HG03045 (cell line): ENCODE data around the gene GPX5.
"Not testable (repeated sequence)": the region's sequence is repeated elsewhere in the genome, so short reads cannot be mapped to it uniquely, and the experiment has no call there.

Source experiments
- ATAC-seq: cut with Tn5 transposase; IDR thresholded peaks from one replicate; pipeline ENCODE4 v1.9.1; 2021; ENCODE audit warnings: mild to moderate bottlenecking, moderate library complexity; ENCODE audit not compliant: unreplicated experiment

The GPX5 gene

GRCh38 chr6:28525496-28526039, at the start of gene GPX5:
Gene GPX5, plus strand, starts transcription at chr6:28525881. Its CDS starts 133 bp downstream, at chr6:28526014.
- no peak for ATAC-seq

GRCh38 chr6:28478518-28478917, 47.2 kb upstream of the GPX5 start:
- no peak for ATAC-seq

GRCh38 chr6:28480253-28480932, 45.3 kb upstream of the GPX5 start:
- ATAC-seq, result no peak

- no peak for ATAC-seq
Observed at GRCh38 chr6:28485482-28485881, 40.2 kb upstream of the GPX5 start.

- ATAC-seq, result no peak
Observed at GRCh38 chr6:28486533-28486932, 39.1 kb upstream of the GPX5 start.

- no peak for ATAC-seq
Observed at GRCh38 chr6:28486988-28487742, 38.5 kb upstream of the GPX5 start.

- ATAC-seq, result no peak
Observed at GRCh38 chr6:28488916-28489365, 36.7 kb upstream of the GPX5 start.

- ATAC-seq, result peak; percentile 66
Observed at GRCh38 chr6:28489366-28490204, 36.1 kb upstream of the GPX5 start.

GRCh38 chr6:28490205-28490890, 35.3 kb upstream of the GPX5 start:
- peak; percentile 20 for ATAC-seq

- ATAC-seq, result no peak
Observed at GRCh38 chr6:28491984-28492317, 33.7 kb upstream of the GPX5 start.

GRCh38 chr6:28496099-28496779, 29.4 kb upstream of the GPX5 start:
- ATAC-seq, result no peak

- no peak for ATAC-seq
Observed at GRCh38 chr6:28497306-28497705, 28.4 kb upstream of the GPX5 start.

GRCh38 chr6:28497893-28498292, 27.8 kb upstream of the GPX5 start:
- no peak for ATAC-seq

- no peak for ATAC-seq
Observed at GRCh38 chr6:28501259-28501658, 24.4 kb upstream of the GPX5 start.

GRCh38 chr6:28502136-28502535, 23.5 kb upstream of the GPX5 start:
- not testable (repeated sequence) for ATAC-seq

GRCh38 chr6:28502709-28503305, 22.9 kb upstream of the GPX5 start:
- ATAC-seq, result not testable (repeated sequence)

- no peak for ATAC-seq
Observed at GRCh38 chr6:28505733-28506132, 19.9 kb upstream of the GPX5 start.

- no peak for ATAC-seq
Observed at GRCh38 chr6:28506807-28507475, 18.7 kb upstream of the GPX5 start.

- no peak for ATAC-seq
Observed at GRCh38 chr6:28511628-28512300, 13.9 kb upstream of the GPX5 start.
